Type B pancreatic cell (in vitro differentiated cells): ENCODE results near the gene MSANTD2. TPM values are rescaled to one million over a fixed set of nuclear protein-coding genes. Genes with fewer than 3 reads are reported as not detected.

Source experiments
- DNase-seq: peaks from one replicate; pipeline ENCODE4 v3.0.0; 2021; ENCODE audit warnings: mixed read lengths; ENCODE audit not compliant: unreplicated experiment; ENCODE audit errors: extremely low spot score
- H3K27ac Mint-ChIP-seq: 2 replicates; pipeline ENCODE4 v1.8.0; 2021; ENCODE audit warnings: mild to moderate bottlenecking, mixed read lengths
- H3K27me3 Mint-ChIP-seq: 2 replicates; pipeline ENCODE4 v1.8.0; 2021; ENCODE audit warnings: mixed read lengths
- H3K36me3 Mint-ChIP-seq: 2 replicates; pipeline ENCODE4 v1.8.0; 2021; ENCODE audit warnings: mixed read lengths
- H3K4me1 Mint-ChIP-seq: one replicate; pipeline ENCODE4 v1.8.0; 2021; ENCODE audit warnings: mixed read lengths; ENCODE audit not compliant: unreplicated experiment
- H3K4me3 Mint-ChIP-seq: 2 replicates; pipeline ENCODE4 v1.8.0; 2021; ENCODE audit warnings: mild to moderate bottlenecking, mixed read lengths
- H3K9me3 Mint-ChIP-seq: 2 replicates; pipeline ENCODE4 v1.8.0; 2021; ENCODE audit warnings: mixed read lengths
- total RNA-seq: library from RNA; stranded (reverse); gene quantifications from 2 replicates; pipeline ENCODE4 v1.2.1, GENCODE V29; 2021; ENCODE audit warnings: low replicate concordance
- TF ChIP-seq, protein P1 (sequence below): fragments of 200-600 bp; sonication (generic); conservative IDR thresholded peaks from 2 replicates; pipeline ENCODE4 v1.5.0; 2021; ENCODE audit warnings: antibody characterized with exemption, mild to moderate bottlenecking

The MSANTD2 gene
- total RNA-seq, 1 donor from 2014 or later: 27.4 TPM

DNA sequence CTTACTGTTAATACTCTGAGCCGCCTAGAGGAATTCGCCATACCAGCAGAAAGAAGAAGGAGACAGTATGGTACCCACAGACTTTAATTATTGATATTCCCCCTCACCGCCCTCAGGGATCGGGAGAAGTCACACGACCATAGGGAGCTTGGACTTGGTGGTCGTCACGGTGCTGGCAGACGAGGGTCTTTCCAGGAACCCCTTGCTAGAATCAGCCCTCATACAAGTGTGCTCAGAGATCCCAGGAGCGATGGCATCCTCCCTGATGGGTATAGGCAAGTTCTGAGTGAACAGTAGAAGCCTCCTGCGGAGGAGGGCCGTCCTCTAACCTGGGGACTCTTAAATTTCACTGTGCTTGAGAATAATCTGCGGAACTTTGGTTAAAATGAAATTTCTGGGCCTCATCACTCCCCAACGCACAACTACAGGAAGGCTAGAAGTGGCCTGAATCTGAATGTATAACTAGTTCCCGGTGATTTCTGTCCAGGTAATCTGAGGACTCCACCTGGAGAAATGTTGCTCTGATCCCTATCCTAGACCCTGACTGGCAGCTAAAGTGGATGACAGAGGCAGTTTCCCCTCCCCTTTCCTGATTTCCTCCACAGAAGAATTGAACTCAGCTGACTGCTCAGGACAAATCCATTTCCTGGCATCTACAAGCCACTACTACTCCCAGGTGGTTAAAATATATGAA lies 52.7 kb downstream of the MSANTD2 start:
- Mint-ChIP-seq H3K27me3 (peaks cover 87% of the 10 kb centered on the region), H3K36me3 (peaks cover 8% of the 10 kb centered on the region), H3K4me3 (peak overlapping the region; percentile 98), H3K27ac (peak overlapping the region; percentile 93), H3K4me1 (peaks cover 10% of the 10 kb centered on the region), H3K9me3 (no peaks in the 10 kb centered on the region)
- TF ChIP-seq, protein P1, sequence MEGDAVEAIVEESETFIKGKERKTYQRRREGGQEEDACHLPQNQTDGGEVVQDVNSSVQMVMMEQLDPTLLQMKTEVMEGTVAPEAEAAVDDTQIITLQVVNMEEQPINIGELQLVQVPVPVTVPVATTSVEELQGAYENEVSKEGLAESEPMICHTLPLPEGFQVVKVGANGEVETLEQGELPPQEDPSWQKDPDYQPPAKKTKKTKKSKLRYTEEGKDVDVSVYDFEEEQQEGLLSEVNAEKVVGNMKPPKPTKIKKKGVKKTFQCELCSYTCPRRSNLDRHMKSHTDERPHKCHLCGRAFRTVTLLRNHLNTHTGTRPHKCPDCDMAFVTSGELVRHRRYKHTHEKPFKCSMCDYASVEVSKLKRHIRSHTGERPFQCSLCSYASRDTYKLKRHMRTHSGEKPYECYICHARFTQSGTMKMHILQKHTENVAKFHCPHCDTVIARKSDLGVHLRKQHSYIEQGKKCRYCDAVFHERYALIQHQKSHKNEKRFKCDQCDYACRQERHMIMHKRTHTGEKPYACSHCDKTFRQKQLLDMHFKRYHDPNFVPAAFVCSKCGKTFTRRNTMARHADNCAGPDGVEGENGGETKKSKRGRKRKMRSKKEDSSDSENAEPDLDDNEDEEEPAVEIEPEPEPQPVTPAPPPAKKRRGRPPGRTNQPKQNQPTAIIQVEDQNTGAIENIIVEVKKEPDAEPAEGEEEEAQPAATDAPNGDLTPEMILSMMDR: no peak
- DNase-seq: no peak

DNA sequence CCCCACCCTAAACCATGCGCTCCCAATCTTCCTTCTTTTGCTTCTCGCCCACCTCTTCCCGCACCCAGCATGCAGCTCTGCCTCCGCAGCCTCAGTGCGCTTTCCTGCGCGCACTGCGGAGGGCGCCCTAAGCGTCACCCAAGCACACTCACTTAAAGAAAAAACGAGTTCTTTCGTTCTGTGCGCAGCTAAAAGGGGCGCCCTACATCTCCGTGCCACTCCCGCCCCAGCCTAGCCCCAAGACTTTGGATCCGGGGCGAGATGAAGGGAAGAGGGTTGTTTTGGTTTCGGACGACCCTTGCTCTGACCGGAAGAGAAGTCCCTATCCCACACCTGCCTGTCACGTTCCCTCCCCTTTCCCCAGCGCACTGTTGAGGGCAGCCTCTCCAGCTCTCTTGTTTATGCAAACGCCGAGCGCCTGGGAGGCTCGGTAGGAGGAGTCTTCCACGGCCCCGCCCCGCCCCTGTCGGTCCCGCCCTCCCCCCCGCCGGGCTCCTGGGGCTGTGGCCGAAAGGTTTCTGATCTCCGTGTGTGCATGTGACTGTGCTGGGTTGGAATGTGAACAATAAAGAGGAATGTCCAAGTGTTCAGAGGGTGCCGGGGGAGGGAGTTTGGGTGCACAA lies 53.5 kb downstream of the MSANTD2 start:
- Mint-ChIP-seq H3K9me3 (no peaks in the 10 kb centered on the region), H3K4me3 (peak overlapping the region; percentile 98), H3K27me3 (peaks cover 94% of the 10 kb centered on the region), H3K36me3 (peaks cover 8% of the 10 kb centered on the region), H3K4me1 (peaks cover 11% of the 10 kb centered on the region), H3K27ac (peak overlapping the region; percentile 91)
- TF ChIP-seq, protein P1: peak; percentile 53
- DNase-seq: no peak

DNA sequence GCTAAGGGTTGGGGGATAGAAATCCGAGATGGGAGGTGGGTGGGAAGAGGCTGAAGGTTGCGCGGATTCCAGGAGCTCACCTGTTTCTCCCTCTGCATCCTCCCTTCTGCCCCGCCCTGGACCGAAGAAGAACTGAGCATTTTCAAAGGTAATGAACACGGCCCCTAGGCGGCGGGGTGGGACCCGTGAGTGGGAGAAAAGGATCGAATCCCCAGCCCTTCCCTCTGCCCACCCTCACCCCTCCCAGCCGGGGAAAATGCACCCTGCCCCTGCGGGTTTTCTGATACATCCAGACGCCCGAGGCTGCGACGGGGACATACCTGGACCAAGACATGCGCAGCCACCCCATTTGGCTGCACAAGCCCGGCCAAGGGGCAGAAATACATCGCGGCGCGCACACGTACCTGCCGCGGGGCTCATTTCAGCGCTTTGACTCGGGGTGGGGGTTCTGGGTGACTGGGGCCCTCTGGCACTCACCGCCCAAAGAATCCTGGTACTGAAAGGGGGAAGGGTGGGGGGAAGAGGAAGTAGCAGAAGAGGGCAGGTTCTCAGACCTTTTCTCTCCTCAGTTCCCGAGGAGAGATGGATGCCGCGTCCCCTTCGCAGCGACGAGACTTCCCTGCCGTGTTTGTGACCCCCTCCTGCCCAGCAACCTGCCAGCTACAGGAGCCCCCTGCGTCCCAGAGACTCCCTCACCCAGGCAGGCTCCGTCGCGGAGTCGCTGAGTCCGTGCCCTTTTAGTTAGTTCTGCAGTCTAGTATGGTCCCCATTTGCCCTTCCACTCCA lies 54.2 kb downstream of the MSANTD2 start:
- Mint-ChIP-seq H3K9me3 (no peaks in the 10 kb centered on the region), H3K4me3 (peak overlapping the region; percentile 98), H3K27me3 (peaks cover 99% of the 10 kb centered on the region), H3K36me3 (peaks cover 8% of the 10 kb centered on the region), H3K4me1 (peaks cover 18% of the 10 kb centered on the region), H3K27ac (peak overlapping the region; percentile 91)
- TF ChIP-seq, protein P1: peak; percentile 58
- DNase-seq: no peak

DNA sequence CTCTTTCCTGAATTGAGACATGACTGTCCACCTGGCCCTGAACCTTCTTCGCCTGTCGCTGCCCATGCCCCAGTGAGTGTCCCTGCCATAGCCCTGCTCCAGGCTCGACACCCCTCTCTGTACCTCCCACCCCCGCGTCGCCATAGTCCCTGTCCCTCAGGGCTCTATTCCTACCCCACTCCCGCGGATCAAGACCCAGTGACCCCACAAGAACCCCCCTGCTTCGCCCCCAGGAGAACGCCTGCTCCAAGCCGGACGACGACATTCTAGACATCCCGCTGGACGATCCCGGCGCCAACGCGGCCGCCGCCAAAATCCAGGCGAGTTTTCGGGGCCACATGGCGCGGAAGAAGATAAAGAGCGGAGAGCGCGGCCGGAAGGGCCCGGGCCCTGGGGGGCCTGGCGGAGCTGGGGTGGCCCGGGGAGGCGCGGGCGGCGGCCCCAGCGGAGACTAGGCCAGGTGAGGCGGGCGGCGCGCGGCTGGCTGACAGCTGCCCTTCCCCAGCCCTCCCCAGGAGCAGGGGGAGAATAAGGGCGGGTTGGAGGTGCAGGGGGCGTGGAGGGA lies 54.9 kb downstream of the MSANTD2 start:
- H3K36me3 Mint-ChIP-seq: peaks cover 8% of the 10 kb centered on the region
- TF ChIP-seq, protein P1: no peak
- H3K9me3 Mint-ChIP-seq: no peaks in the 10 kb centered on the region
- H3K27me3 Mint-ChIP-seq: peaks cover 99% of the 10 kb centered on the region
- peaks cover 25% of the 10 kb centered on the region for H3K4me1 Mint-ChIP-seq
- H3K27ac Mint-ChIP-seq: no peak overlapping the region
- peak overlapping the region; percentile 98 for H3K4me3 Mint-ChIP-seq
- no peak for DNase-seq

DNA sequence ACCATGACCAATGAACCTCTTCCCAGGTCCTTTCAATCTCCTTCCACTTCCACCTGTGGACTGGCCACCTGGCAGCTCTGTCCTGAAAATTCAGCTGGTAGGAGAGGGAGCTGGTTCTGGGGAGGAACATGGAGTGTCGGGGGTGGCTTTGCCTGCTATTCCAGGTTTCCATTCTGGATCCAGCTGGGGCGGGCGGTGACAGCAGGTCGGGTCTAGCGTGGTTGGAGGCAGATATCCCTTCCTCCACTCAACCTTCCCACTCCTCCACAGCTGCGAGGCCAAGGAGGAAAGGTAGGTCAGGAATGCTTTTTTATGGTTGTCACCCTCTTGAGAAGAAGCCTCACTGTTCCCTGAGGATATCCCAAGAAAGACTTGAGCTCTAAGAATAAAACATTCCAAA lies 57.2 kb downstream of the MSANTD2 start:
- no peak overlapping the region for H3K27ac Mint-ChIP-seq
- H3K36me3 Mint-ChIP-seq: peaks cover 8% of the 10 kb centered on the region
- no peaks in the 10 kb centered on the region for H3K9me3 Mint-ChIP-seq
- TF ChIP-seq, protein P1: no peak
- H3K27me3 Mint-ChIP-seq: peaks cover 96% of the 10 kb centered on the region
- DNase-seq: no peak
- H3K4me3 Mint-ChIP-seq: no peak overlapping the region
- peaks cover 29% of the 10 kb centered on the region for H3K4me1 Mint-ChIP-seq
